K562 (cell line): ENCODE measurements around the gene ILF2. TPM values are rescaled to one million over a fixed set of nuclear protein-coding genes. Genes with fewer than 3 reads are reported as not detected.
"Not testable (repeated sequence)": the region's sequence is repeated elsewhere in the genome, so short reads cannot be mapped to it uniquely, and the experiment has no call there.

Experiments used
- ATAC-seq: fragments of 200-7000 bp; cut with Tn5 transposase; 3 replicates; pipeline ENCODE4 v1.9.1; 2020; ENCODE audit warnings: moderate library complexity
- BruUV-seq: library from RNA; stranded (reverse); fragments of 400-500 nt; replicated peaks from 2 replicates; lab custom pipeline; 2021; lab: Mats Ljungman, UMichigan
- CTCF ChIA-PET: fragments of 300-600 bp; formaldehyde crosslinking; extraction: SDS; loops from one replicate; lab custom pipeline; 2021; ENCODE audit warnings: low intra/inter-chr PET ratio; lab: Yijun Ruan, JAX
- POLR2A ChIA-PET: fragments of 300-600, 350-650 bp; sonication (Branson Sonifier 250); formaldehyde crosslinking; extraction: SDS; loops from one replicate; lab custom pipeline; 2021; ENCODE audit warnings: antibody characterized with exemption, inconsistent platforms; lab: Yijun Ruan, JAX
- DNase-seq, 4 experiments: peaks; one replicate each; pipeline versions ENCODE4 v3.0.0 to v3.0.0-alpha.2; 2011 to 2018; ENCODE audit warnings: low spot score in 3 of 4, mixed read lengths in 3 of 4; ENCODE audit errors: extremely low read depth in 1 of 4
- FAIRE-seq: peaks from 2 replicates; lab custom pipeline; 2011; peaks lifted over from hg19 to GRCh38; lab: Jason Lieb, UNC
- H2AFZ ChIP-seq: 2 replicates; pipeline ENCODE4 v1.6.0; 2011; ENCODE audit warnings: low read depth, low read length, control low read depth, inconsistent platforms
- H3K27ac ChIP-seq: fragments of 200-600 bp; 3 replicates; pipeline ENCODE4 v1.8.0; 2011; ENCODE audit warnings: low read depth, mild to moderate bottlenecking, control low read depth, inconsistent platforms, low read length, moderate library complexity, mixed read lengths; ENCODE audit errors: extremely low read depth
- H3K27me3 ChIP-seq, 2 experiments: fragments of 300-600 bp in 1 of 2; 2 replicates in 1 of 2; 3 replicates in 1 of 2; pipeline versions ENCODE4 v1.6.0 to v1.8.0; 2011; ENCODE audit warnings: inconsistent platforms in 2 of 2, low read length in 2 of 2, mild to moderate bottlenecking in 1 of 2, mixed read lengths in 1 of 2, moderate library complexity in 1 of 2; ENCODE audit not compliant: control insufficient read depth in 2 of 2, insufficient read depth in 2 of 2
- H3K36me3 ChIP-seq: fragments of 300-600 bp; 3 replicates; pipeline ENCODE4 v1.8.0; 2011; ENCODE audit warnings: mild to moderate bottlenecking, low read length, inconsistent platforms; ENCODE audit not compliant: control insufficient read depth, insufficient read depth
- H3K4me1 ChIP-seq, 2 experiments: fragments of 200-600 bp in 1 of 2; replicated peaks in 1 of 2; 2 replicates in 1 of 2; 3 replicates in 1 of 2; pipeline versions ENCODE4 v1.5.1 to v1.8.0; 2011; ENCODE audit warnings: inconsistent platforms in 2 of 2, low read length in 2 of 2, mild to moderate bottlenecking in 1 of 2, mixed read lengths in 1 of 2, moderate library complexity in 1 of 2; ENCODE audit not compliant: control insufficient read depth in 2 of 2, insufficient read depth in 2 of 2
- H3K4me2 ChIP-seq: 2 replicates; pipeline ENCODE4 v1.6.1; 2011; ENCODE audit warnings: low read length, control low read depth, inconsistent platforms, mixed read lengths; ENCODE audit not compliant: insufficient read depth
- H3K4me3 ChIP-seq: fragments of 200-600 bp; sonication (generic), shearing (Covaris generic); 2 replicates; pipeline ENCODE4 v1.5.1; 2016; ENCODE audit warnings: control low read depth, inconsistent platforms
- H3K79me2 ChIP-seq: fragments of 200-600 bp; 3 replicates; pipeline ENCODE4 v1.8.0; 2011; ENCODE audit warnings: low read length, inconsistent platforms; ENCODE audit not compliant: control insufficient read depth, insufficient read depth
- H3K9ac ChIP-seq, 2 experiments: 2 replicates each; pipeline versions ENCODE4 v1.6.0 to v1.6.1; 2011; ENCODE audit warnings: low read depth in 2 of 2, low read length in 2 of 2, control low read depth in 1 of 2, inconsistent platforms in 1 of 2, mild to moderate bottlenecking in 1 of 2, mixed read lengths in 1 of 2; ENCODE audit not compliant: insufficient read depth in 1 of 2
- H3K9me1 ChIP-seq: one replicate; pipeline ENCODE4 v1.6.0; 2011; ENCODE audit warnings: inconsistent platforms, mild to moderate bottlenecking, low read length, moderate library complexity; ENCODE audit not compliant: control insufficient read depth, insufficient read depth
- H3K9me3 ChIP-seq: replicated peaks from 2 replicates; pipeline ENCODE4 v1.5.1; 2011; ENCODE audit warnings: low read depth, low read length, inconsistent platforms; ENCODE audit not compliant: control insufficient read depth, insufficient read depth
- H4K20me1 ChIP-seq: replicated peaks from 2 replicates; pipeline ENCODE4 v1.6.1; 2011; ENCODE audit warnings: low read length, inconsistent platforms, mixed read lengths; ENCODE audit not compliant: control insufficient read depth, insufficient read depth
- BCOR ChIP-seq: fragments of 450-650 bp; IDR thresholded peaks from 2 replicates; pipeline ENCODE4 v1.6.1; 2016
- CXXC5 ChIP-seq: fragments of 250-450 bp; sonication (Bioruptor Pico); IDR thresholded peaks from 2 replicates; pipeline ENCODE4 v1.8.0; 2022; ENCODE audit warnings: inconsistent platforms, mild to moderate bottlenecking, moderate library complexity
- FOXJ2 ChIP-seq: fragments of 200-800 bp; sonication (Bioruptor generic); IDR thresholded peaks from 2 replicates; pipeline ENCODE4 v1.6.1; 2016; ENCODE audit warnings: missing genetic modification characterization, missing compliant biosample characterization
- GATAD2B ChIP-seq: fragments of 450-650 bp; IDR thresholded peaks from 2 replicates; pipeline ENCODE4 v1.6.1; 2017; ENCODE audit warnings: mild to moderate bottlenecking, borderline replicate concordance
- GTF3C2 ChIP-seq: IDR thresholded peaks from 3 replicates; pipeline ENCODE4 v1.6.1; 2011; ENCODE audit warnings: borderline replicate concordance, mild to moderate bottlenecking, moderate library complexity; ENCODE audit not compliant: insufficient read length; ENCODE audit errors: extremely low read depth
- HES1 ChIP-seq: fragments of 450-650 bp; IDR thresholded peaks from 2 replicates; pipeline ENCODE4 v1.6.1; 2016; ENCODE audit warnings: low read depth, mild to moderate bottlenecking, moderate library complexity
- MTA1 ChIP-seq: fragments of 450-650 bp; IDR thresholded peaks from 2 replicates; pipeline ENCODE4 v1.6.1; 2017; ENCODE audit warnings: borderline replicate concordance
- NBN ChIP-seq: fragments of 450-650 bp; IDR thresholded peaks from 2 replicates; pipeline ENCODE4 v1.6.1; 2016; ENCODE audit warnings: low read depth, mild to moderate bottlenecking
- NFRKB ChIP-seq: fragments of 450-650 bp; IDR thresholded peaks from 2 replicates; pipeline ENCODE4 v1.6.1; 2016; ENCODE audit warnings: low read depth
- PHF8 ChIP-seq: fragments of 200-600 bp; sonication (generic); IDR thresholded peaks from 2 replicates; pipeline ENCODE4 v1.6.1; 2012; ENCODE audit warnings: mixed run types, mild to moderate bottlenecking, inconsistent platforms, low read length, moderate library complexity, borderline replicate concordance
- PRDM10 ChIP-seq: fragments of 450-650 bp; IDR thresholded peaks from 2 replicates; pipeline ENCODE4 v1.6.1; 2018; ENCODE audit not compliant: partially characterized antibody
- RBM25 ChIP-seq: fragments of 200-400 bp; formaldehyde crosslinking; IDR thresholded peaks from 2 replicates; pipeline ENCODE4 v1.6.1; 2018; ENCODE audit warnings: low read length, low read depth, moderate library complexity; ENCODE audit not compliant: severe bottlenecking
- SIN3A ChIP-seq, 2 experiments: fragments of 150-350 bp in 1 of 2; IDR thresholded peaks; 2 replicates each; pipeline ENCODE4 v1.6.1; 2011 to 2016; ENCODE audit warnings: borderline replicate concordance in 2 of 2, low read depth in 2 of 2, low read length in 2 of 2, mild to moderate bottlenecking in 2 of 2, moderate library complexity in 2 of 2; ENCODE audit not compliant: control insufficient read depth in 1 of 2
- WGBS: fragments of 100-300 bp; shearing (Covaris generic); methylation state at CpG from one replicate; pipeline ENCODE4 v1.1.6; 2016; ENCODE audit warnings: low coverage, mixed read lengths; ENCODE audit not compliant: insufficient coverage; ENCODE audit errors: missing lambda C conversion rate; 5-methylcytosine and 5-hydroxymethylcytosine counted together
- in situ Hi-C: fragments of 300-500 bp; cut with MboI; formaldehyde crosslinking; loops from 4 replicates; pipeline ENCODE4 v1.15.0; 2018; ENCODE audit warnings: inconsistent platforms, mixed read lengths
- intact Hi-C: fragments of 100-400 bp; cut with micrococcal nuclease; formaldehyde crosslinking; loops from 2 replicates; pipeline ENCODE4 v1.14.2; 2022
- polyA plus RNA-seq, 8 experiments: library from polyadenylated mRNA; depleted of rRNA in 4 of 8; stranded (reverse) in 5 of 8; unstranded in 3 of 8; fragments of >200 nt; fragmentation: Nextera tagmentation in 2 of 8; fragmentation: Illumina TruSeq in 1 of 8; extraction: Ambion mirVana in 2 of 8; extraction: Trizol in 1 of 8; gene quantifications; 2 replicates each; pipeline versions ENCODE4 v1.2.1 to v1.2.3, GENCODE V29; 2011 to 2014; ENCODE audit warnings: inconsistent platforms in 1 of 8, missing spikeins in 1 of 8
- total RNA-seq, 7 experiments: library from RNA; depleted of rRNA in 6 of 7; stranded (reverse); fragments of >200 nt in 6 of 7; fragmentation: Illumina TruSeq in 2 of 7; extraction: Trizol in 2 of 7; gene quantifications; 2 replicates each; pipeline versions ENCODE4 v1.2.1 to v1.2.3, GENCODE V29; 2011 to 2021; ENCODE audit warnings: low replicate concordance in 1 of 7

ILF2 gene
- total and polyA plus RNA-seq, 9 of the 15 experiments (the other 6 are each of a cell fraction or from before 2014, with no cell fraction given): 282 to 726 (median 474) TPM

GRCh38 chr1:153671628-153672353 is 998 bp upstream of the ILF2 start:
- peak overlapping the region; percentile 79 for H3K27ac ChIP-seq
- peak overlapping the region; percentile 87 for H3K4me2 ChIP-seq
- intact Hi-C loops (loop anchor here (1.0 to 5.0 kb wide), 3 partner anchors 37 to 316 kb away; partner anchors contain the start of genes CHTOP and RAB13), in situ Hi-C loops (loop anchor here (5.0 kb wide), 1 partner anchor 106 kb away; the partner anchor contains the start of gene SLC27A3)
- peak overlapping the region; percentile 80 to 88 for H3K9ac ChIP-seq
- peak overlapping the region; percentile 48 for H3K4me3 ChIP-seq
- H3K27me3 ChIP-seq, CTCF ChIA-PET, H4K20me1 ChIP-seq, H3K9me3 ChIP-seq, BruUV-seq, H3K9me1 ChIP-seq, H3K4me1 ChIP-seq: not testable (repeated sequence)
- peak; percentile 61 for ATAC-seq
- H3K36me3 ChIP-seq: peaks cover 36% of the 10 kb centered on the region
- WGBS: under 1% methylated on average over 28 of the region's 28 CpGs
- peak overlapping the region; percentile 83 for H2AFZ ChIP-seq
- FAIRE-seq: peak; percentile 73
- peak in 1 of 4 experiments; percentile 61 for DNase-seq
- H3K79me2 ChIP-seq: peaks cover 37% of the 10 kb centered on the region
- POLR2A ChIA-PET: interaction anchor here (0.6 to 4.8 kb wide), 11 partner anchors 9 to 520 kb away, joined by 3 to 26 read pairs (median 3); partner anchors contain the start of genes JTB, RPS27, SNAPIN and TPM3
- TF ChIP-seq PRDM10: peak; percentile 6
- TF ChIP-seq SIN3A (IDR thresholded peaks at IDR 0.05; ENCODE audit: borderline replicate concordance in 2 of 2, control insufficient read depth in 1 of 2, low read depth in 2 of 2, low read length in 2 of 2): 0 out of 4 replicates have a peak, but pooled peaks of 1 of the 2 experiments have one; percentile 16
- TF ChIP-seq GTF3C2: peak; percentile 70
- TF ChIP-seq GATAD2B: 0 out of 2 replicates have a peak, but pooled peaks have one; percentile 21
- TF ChIP-seq NFRKB: peak; percentile 50; the same call in 1 of the 2 replicates
- peak; percentile 13; the same call in 1 of the 2 replicates for TF ChIP-seq BCOR
- TF ChIP-seq PHF8: peak; percentile 29; the same call in 1 of the 2 replicates
- peak; percentile 32 for TF ChIP-seq RBM25
- TF ChIP-seq HES1: 0 out of 2 replicates have a peak, but pooled peaks have one; percentile 10
- TF ChIP-seq CXXC5 (CRISPR knock-in tag): peak; percentile 38
- TF ChIP-seq FOXJ2: 0 out of 2 replicates have a peak, but pooled peaks have one; percentile 74
- TF ChIP-seq MTA1: 0 out of 2 replicates have a peak, but pooled peaks have one; percentile 2
- TF ChIP-seq NBN: peak; percentile 15; the same call in 1 of the 2 replicates
